Spleen (tissue), 7 donors: ENCODE data around the gene ANP32D.

Experiments used
- POLR2A ChIP-seq, 3 donors: fragments of 450-650 bp; IDR thresholded peaks; one replicate each; pipeline ENCODE4 v1.5.1; 2017; ENCODE audit warnings: antibody characterized with exemption in 3 of 3, mild to moderate bottlenecking in 1 of 3
- TF ChIP-seq, protein P1 (sequence below), 11 experiments: fragments of 200-600 bp in 7 of 11; fragments of 450-650 bp in 4 of 11; sonication (generic) in 4 of 11; IDR thresholded peaks in 8 of 11; conservative IDR thresholded peaks in 3 of 11; 1 replicate in 7 of 11; 2 replicates in 4 of 11; pipeline versions ENCODE4 v1.4.0 to v1.8.0; 2016 to 2021; ENCODE audit warnings: antibody characterized with exemption in 11 of 11, inconsistent platforms in 4 of 11, mild to moderate bottlenecking in 1 of 11
- donor health status: DM: no; HTN: no; CAD: no; lungs with moderate emphysema.
- donor health status: DM: no; HTN: no; CAD: no.
- donor health status: DM: no; HTN: no; CAD: no.

- TF ChIP-seq, protein P1, sequence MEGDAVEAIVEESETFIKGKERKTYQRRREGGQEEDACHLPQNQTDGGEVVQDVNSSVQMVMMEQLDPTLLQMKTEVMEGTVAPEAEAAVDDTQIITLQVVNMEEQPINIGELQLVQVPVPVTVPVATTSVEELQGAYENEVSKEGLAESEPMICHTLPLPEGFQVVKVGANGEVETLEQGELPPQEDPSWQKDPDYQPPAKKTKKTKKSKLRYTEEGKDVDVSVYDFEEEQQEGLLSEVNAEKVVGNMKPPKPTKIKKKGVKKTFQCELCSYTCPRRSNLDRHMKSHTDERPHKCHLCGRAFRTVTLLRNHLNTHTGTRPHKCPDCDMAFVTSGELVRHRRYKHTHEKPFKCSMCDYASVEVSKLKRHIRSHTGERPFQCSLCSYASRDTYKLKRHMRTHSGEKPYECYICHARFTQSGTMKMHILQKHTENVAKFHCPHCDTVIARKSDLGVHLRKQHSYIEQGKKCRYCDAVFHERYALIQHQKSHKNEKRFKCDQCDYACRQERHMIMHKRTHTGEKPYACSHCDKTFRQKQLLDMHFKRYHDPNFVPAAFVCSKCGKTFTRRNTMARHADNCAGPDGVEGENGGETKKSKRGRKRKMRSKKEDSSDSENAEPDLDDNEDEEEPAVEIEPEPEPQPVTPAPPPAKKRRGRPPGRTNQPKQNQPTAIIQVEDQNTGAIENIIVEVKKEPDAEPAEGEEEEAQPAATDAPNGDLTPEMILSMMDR (IDR thresholded peaks at IDR 0.05 in 8 of 11, conservative IDR thresholded peaks at IDR 0.05 in 3 of 11), result no peak
- TF ChIP-seq POLR2A (IDR thresholded peaks at IDR 0.05), result no peak
These were observed 13.1 kb upstream of the ANP32D start for GRCh38 chr12:48459259-48459658.
